ENCODE data around the gene CUEDC2.

CUEDC2 gene

DNA sequence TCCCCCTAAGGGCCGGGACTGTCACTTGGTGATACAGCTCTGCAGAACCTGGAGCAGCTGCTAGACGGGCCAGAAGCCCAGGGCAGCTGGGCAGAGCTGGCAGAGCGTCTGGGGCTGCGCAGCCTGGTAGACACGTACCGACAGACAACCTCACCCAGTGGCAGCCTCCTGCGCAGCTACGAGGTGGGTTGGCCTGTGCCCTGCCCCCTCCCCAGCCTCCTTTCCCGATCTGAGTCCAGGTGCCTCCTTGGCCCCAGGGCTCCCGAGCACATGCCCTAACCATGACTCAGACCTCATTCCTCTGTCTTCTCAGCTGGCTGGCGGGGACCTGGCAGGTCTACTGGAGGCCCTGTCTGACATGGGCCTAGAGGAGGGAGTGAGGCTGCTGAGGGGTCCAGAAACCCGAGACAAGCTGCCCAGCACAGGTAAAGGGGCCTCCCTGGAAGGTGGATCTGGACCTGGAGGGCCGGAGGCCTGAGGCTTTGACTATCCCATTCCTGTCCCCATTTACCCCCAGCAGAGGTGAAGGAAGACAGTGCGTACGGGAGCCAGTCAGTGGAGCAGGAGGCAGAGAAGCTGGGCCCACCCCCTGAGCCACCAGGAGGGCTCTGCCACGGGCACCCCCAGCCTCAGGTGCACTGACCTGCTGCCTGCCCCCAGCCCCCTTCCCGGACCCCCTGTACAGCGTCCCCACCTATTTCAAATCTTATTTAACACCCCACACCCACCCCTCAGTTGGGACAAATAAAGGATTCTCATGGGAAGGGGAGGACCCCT is 30.5 kb downstream of the CUEDC2 start:
- H3K4me3 ChIP-seq (ENCODE audit: low read depth, low read length) = no peak overlapping the region
- TF ChIP-seq, protein P1, sequence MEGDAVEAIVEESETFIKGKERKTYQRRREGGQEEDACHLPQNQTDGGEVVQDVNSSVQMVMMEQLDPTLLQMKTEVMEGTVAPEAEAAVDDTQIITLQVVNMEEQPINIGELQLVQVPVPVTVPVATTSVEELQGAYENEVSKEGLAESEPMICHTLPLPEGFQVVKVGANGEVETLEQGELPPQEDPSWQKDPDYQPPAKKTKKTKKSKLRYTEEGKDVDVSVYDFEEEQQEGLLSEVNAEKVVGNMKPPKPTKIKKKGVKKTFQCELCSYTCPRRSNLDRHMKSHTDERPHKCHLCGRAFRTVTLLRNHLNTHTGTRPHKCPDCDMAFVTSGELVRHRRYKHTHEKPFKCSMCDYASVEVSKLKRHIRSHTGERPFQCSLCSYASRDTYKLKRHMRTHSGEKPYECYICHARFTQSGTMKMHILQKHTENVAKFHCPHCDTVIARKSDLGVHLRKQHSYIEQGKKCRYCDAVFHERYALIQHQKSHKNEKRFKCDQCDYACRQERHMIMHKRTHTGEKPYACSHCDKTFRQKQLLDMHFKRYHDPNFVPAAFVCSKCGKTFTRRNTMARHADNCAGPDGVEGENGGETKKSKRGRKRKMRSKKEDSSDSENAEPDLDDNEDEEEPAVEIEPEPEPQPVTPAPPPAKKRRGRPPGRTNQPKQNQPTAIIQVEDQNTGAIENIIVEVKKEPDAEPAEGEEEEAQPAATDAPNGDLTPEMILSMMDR (IDR thresholded peaks at IDR 0.05; ENCODE audit: low read depth, low read length) = no peak
- no peak for DNase-seq (ENCODE audit: low read depth, low spot score)
- in situ Hi-C loops (cut with HindIII; ENCODE audit: low sequenced_read_pairs) = no loop called here

DNA sequence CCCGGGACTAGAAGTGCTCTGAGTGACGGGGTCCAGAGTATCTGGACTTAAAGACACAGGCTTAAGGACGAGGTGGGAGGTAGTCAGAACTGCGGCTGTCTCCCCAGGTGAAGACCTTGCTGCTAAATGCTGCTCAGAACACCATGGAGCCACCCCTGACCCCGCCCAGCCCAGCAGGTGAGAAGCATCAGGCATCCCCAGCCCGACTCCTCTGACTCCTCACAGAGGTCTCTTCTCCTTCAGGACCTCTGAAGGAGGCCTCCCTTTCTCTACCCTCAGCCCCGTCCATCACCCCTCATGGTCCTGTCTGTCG is 31.1 kb downstream of the CUEDC2 start:
- TF ChIP-seq, protein P1 (IDR thresholded peaks at IDR 0.05; ENCODE audit: low read depth, low read length) = no peak
- in situ Hi-C loops (cut with HindIII; ENCODE audit: low sequenced_read_pairs) = no loop called here
- H3K4me3 ChIP-seq (ENCODE audit: low read depth, low read length) = no peak overlapping the region
- no peak for DNase-seq (ENCODE audit: low read depth, low spot score)

DNA sequence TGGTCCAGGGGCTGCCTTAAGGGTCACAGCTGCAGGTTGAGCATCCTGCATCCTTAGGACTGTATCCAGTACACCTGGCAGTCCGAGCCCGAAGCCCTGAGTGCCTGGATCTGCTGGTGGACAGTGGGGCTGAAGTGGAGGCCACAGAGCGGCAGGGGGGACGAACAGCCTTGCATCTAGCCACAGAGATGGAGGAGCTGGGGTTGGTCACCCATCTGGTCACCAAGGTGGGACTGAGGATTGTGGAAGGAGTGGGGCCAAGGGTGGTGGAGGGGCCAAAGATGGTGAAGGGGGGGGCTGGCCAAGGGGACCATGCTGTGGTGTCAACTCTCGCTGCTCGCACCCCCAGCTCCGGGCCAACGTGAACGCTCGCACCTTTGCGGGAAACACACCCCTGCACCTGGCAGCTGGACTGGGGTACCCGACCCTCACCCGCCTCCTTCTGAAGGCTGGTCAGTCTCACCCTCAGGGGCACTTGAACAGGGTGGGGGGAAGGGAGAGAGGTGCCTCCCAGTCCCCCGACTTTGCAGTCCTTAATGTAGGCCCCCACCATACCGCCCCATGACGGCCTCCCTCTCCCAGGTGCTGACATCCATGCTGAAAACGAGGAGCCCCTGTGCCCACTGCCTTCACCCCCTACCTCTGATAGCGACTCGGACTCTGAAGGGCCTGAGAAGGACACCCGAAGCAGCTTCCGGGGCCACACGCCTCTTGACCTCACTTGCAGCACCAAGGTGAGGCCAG is 31.6 kb downstream of the CUEDC2 start:
- no peak overlapping the region for H3K4me3 ChIP-seq (ENCODE audit: low read depth, low read length)
- TF ChIP-seq, protein P1 (IDR thresholded peaks at IDR 0.05; ENCODE audit: low read depth, low read length) = no peak
- no peak for DNase-seq (ENCODE audit: low read depth, low spot score)
- in situ Hi-C loops (cut with HindIII; ENCODE audit: low sequenced_read_pairs) = no loop called here

DNA sequence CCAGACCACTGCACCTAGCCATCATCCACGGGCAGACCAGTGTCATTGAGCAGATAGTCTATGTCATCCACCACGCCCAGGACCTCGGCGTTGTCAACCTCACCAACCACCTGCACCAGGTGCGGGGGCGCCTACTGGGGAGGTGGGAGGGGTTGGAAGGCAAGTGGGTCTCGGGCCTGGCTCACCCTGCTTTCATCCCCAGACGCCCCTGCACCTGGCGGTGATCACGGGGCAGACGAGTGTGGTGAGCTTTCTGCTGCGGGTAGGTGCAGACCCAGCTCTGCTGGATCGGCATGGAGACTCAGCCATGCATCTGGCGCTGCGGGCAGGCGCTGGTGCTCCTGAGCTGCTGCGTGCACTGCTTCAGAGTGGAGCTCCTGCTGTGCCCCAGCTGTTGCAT is 32.3 kb downstream of the CUEDC2 start:
- in situ Hi-C loops (cut with HindIII; ENCODE audit: low sequenced_read_pairs) = no loop called here
- no peak overlapping the region for H3K4me3 ChIP-seq (ENCODE audit: low read depth, low read length)
- DNase-seq (ENCODE audit: low read depth, low spot score) = no peak
- TF ChIP-seq, protein P1 (IDR thresholded peaks at IDR 0.05; ENCODE audit: low read depth, low read length) = no peak

DNA sequence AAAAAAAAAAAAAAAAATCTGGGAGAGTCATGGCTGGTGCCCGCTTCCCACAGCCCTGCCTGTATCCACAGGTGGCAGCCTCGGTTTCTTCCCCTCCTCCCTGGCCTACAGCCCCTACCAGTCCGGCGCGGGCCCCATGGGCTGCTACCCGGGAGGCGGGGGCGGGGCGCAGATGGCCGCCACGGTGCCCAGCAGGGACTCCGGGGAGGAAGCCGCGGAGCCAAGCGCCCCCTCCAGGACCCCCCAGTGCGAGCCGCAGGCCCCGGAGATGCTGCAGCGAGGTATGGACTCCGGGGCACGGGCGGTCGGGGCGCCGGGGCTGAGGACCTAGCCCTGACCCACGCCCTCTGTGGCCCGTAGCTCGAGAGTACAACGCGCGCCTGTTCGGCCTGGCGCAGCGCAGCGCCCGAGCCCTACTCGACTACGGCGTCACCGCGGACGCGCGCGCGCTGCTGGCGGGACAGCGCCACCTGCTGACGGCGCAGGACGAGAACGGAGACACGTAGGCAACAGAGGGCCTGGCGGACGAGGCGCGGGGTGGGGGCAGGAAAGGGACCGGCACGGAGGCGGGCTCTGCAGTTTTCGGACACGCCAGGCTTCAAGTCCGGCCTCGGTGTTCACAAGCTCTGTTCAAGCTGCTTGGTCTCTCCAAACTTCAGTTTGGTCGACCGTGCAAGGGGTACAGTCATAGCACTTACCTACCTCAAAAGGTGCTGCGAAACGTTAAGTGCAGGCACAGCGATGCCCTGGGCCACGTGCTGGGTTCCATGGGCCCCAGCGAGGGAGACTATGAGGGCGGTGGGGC is 33.0 kb downstream of the CUEDC2 start:
- in situ Hi-C loops (cut with HindIII; ENCODE audit: low sequenced_read_pairs) = no loop called here
- TF ChIP-seq, protein P1 (IDR thresholded peaks at IDR 0.05; ENCODE audit: low read depth, low read length) = peak; percentile 81

DNA sequence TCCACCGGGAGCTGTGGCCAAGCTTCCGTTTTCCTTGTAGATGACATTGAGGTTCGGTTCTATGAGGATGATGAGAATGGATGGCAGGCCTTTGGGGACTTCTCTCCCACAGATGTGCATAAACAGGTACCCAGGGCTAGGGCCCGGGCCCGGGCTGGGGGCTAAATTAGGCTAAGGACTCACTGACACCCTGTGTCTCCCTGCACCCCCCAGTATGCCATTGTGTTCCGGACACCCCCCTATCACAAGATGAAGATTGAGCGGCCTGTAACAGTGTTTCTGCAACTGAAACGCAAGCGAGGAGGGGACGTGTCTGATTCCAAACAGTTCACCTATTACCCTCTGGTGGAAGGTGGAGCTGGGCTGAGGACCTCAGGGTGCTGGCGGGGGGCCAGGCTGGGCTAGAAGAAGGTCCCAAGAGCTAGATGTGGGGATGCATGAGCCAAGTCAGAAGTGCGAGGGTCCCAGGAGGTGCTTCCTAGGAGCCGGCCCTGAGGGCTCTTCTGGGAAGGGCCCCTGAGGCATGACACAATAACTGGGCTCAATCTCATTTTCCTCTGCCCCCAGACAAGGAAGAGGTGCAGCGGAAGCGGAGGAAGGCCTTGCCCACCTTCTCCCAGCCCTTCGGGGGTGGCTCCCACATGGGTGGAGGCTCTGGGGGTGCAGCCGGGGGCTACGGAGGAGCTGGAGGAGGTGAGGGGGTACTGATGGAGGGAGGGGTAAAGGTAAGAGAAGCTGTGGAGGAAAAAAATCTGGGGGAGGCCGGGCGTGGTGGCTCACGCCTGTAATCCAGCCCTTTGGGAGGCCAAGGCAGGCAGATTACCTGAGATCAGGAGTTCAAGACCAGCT is 34.0 kb downstream of the CUEDC2 start:
- no peak for DNase-seq (ENCODE audit: low read depth, low spot score)
- no peak overlapping the region for H3K4me3 ChIP-seq (ENCODE audit: low read depth, low read length)
- TF ChIP-seq, protein P1 (IDR thresholded peaks at IDR 0.05; ENCODE audit: low read depth, low read length) = no peak
- in situ Hi-C loops (cut with HindIII; ENCODE audit: low sequenced_read_pairs) = no loop called here

More for the DNA sequence above, 33.0 kb downstream of the CUEDC2 start:
- DNase-seq (ENCODE audit: low read depth, low spot score) = peak; percentile 85
- peak overlapping the region; percentile 42 for H3K4me3 ChIP-seq (ENCODE audit: low read depth, low read length)
